HG03045 (cell line): Measurements from ENCODE around the gene AGPS.

Experiments used
- ATAC-seq: cut with Tn5 transposase; IDR thresholded peaks from one replicate; pipeline ENCODE4 v1.9.1; 2021; ENCODE audit warnings: mild to moderate bottlenecking, moderate library complexity; ENCODE audit not compliant: unreplicated experiment

The AGPS gene

GRCh38 chr2:177383935-177384334 is 8.6 kb upstream of the AGPS start:
- ATAC-seq, result no peak

DNA sequence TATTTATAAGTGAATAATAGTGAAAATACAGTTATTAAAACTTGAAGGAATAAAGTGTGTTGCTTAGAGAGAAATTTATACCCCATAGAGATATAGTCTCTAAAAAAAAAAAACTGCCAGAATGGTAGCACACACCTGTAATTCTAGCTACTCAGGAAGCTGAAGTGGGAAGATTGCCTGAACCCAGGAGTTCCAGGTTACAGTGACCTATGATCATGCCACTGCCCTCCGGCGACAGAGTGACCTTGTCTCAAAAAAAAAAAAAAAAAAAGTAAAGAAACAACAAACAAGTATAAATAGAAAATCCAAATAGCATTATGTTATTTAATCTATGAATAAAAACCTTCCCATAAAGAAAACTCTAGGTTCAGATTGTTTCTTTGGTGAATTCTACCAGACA is 7.4 kb upstream of the AGPS start:
- ATAC-seq, result no peak

- no peak for ATAC-seq
These were observed 676 bp upstream of the AGPS start for GRCh38 chr2:177391822-177392372.

- no peak for ATAC-seq
These were observed 706 bp downstream of the AGPS start for GRCh38 chr2:177393203-177393755.

DNA sequence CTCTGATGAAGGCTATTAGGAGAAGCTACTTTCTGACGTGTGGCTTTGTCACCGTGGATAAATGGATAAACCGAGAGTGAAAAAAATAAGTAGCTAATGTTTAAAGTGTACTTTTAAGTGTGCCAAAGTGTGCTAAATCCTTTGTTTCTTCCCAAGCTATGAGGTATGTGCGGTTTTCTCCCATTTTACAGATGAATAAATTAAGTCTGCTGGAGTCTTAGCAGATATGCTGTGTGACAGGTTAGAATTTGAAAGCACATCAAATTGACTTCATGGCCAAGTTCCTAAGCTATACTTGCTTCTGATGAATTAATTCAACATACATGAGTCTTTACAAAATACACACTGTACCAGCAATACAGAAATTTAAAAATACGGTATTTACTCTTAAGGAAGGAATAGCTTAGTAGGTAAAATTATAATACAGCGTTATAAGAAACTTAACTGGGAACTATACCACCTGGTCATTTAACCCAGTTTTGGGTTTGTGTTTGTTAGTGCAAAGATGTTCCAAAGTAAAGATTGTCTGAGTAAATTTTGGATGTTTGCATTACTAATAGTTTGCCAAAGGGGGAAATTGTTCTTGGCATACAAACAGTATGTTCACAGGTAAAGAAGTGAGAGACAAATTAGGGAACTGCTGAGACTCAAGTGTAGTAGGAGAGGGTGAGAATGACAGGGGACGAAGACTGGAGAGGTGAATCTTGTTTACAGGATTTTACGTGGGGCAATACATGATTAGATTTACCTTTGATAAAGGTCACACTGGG is 1.4 kb downstream of the AGPS start:
- no peak for ATAC-seq

DNA sequence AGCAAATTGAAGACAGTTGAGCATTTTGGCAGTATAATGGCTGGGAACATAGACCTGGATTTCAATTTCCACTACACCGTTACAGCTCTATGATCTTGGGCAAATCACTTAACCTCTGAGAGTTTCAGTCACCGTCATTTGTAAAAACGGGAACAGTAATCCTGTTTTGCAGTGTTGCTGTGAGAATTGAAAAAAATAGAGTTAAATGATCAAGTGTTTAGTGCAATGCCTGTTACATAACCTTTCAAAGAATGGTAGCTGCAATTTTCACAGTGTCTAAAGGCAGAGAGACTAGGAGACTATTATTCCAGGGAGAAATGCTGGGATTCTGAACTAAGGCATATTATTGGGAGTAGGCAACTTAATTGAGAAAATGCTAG is 2.0 kb downstream of the AGPS start:
- ATAC-seq, result no peak

GRCh38 chr2:177395351-177396065 is 2.9 kb downstream of the AGPS start:
- ATAC-seq, result no peak

DNA sequence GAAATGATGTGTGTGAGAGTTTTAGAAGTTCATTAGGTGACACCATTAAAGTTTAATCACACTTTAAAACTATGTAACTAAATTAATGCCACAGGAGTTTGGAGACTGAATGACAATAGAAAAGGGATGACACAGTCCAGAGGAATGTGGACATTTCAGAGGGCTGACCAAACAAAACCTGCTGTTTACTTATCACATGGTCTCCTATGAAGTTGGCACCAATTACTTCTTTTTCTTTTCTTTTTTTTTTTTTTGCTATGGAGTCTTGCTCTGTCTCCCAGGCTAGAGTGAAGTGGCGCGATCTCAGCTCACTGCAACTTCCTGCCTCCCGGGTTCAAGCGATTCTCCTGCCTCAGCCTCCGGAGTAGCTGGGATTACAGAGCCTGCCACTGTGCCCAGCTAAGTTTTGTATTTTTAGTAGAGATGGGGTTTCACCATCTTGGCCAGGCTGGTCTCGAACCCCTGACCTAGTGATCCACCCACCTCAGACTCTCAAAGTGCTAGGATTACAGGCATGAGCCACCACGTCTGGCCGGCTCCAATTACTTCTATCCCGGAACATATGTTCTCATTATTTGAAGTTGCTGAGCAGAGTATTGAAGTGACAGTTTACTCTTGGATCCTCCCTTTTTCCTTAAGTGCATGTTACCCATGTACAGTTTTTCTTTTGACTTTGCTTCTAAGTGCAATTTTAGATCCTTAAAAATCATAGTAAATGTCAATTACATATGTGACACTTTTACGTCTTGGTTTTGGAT is 4.3 kb downstream of the AGPS start:
- no peak for ATAC-seq

DNA sequence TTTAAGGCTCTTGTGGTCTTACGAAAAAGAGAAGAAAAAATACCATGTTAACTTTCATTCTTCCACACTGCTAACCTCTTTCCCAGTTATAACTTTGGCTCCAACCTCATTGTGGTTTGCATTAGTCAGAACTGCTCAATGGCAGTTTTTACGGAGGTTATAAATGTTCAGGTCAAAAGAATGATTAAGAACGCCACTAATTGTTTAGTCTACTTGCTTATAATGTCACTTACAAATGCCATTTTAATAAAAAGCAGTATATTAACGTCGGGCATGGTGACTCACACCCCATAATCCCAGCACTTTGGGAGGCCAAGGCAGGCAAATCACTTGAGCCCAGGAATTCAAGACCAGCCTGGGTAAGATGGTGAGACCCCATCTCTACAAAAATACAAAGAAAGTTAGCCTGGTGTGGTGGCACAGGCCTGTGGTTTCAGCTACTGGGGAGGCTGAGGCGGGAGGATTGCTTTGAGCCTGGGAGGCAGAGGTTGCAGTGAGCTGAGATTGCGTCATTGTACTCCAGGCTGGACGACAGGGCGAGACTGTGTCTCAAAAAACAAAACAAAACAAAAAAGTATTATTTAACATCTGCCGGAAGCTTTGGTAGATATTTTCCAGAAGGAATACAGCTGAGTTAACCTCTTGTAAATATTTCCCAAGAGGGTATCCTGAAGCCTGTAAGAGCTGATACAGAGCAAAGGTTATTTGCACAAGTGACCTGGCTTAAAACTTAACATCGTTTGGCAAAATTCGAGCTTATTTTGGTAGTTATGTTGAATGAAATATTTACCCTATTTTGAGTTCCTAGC is 5.1 kb downstream of the AGPS start:
- no peak for ATAC-seq

GRCh38 chr2:177398290-177398683 is 5.7 kb downstream of the AGPS start:
- no peak for ATAC-seq

DNA sequence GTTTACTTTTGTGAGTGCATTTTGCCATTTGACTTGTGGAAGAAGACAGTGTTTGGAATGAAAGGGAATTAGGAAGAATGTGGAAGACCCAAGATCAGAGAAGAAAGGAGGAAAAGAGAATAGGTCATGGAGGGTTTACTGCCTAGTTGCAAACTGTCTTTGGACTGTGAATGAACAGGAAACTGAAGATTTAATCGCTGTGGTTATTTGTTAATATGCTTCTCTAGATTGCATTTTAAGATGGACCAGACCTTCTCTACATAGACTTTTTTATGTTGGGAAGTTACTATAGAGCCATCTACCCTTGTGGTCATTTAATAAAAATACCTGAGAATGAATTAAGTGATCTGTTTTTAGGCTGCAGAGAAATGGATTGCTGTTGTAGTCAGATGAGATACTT is 6.2 kb downstream of the AGPS start:
- ATAC-seq, result no peak

- ATAC-seq, result no peak
These were observed 6.8 kb downstream of the AGPS start for GRCh38 chr2:177399376-177399775.

- ATAC-seq, result no peak
These were observed 7.9 kb downstream of the AGPS start for GRCh38 chr2:177400337-177400923.

GRCh38 chr2:177402096-177402495 is 9.5 kb downstream of the AGPS start:
- ATAC-seq, result no peak

DNA sequence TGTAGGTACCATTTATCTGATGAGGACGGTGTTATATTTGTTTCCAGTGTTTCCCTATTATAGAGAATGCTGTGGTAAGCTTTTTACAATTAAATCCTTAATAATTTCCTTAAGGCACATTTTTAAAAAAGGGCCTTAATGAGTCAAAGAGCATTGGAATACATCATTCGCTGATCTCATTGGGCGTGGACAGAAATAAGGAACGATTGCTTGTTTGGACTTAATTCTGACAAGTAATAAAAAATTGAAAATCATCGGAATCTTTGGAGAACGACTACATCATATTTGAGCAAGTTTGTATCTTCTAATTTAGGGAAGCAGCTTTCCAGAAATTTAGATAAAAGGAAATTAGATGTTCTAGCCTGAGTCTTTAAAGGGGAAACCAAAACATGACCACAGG is 11.3 kb downstream of the AGPS start:
- ATAC-seq, result no peak

- no peak for ATAC-seq
These were observed 11.7 kb downstream of the AGPS start for GRCh38 chr2:177404243-177404642.

GRCh38 chr2:177405029-177405692 is 12.6 kb downstream of the AGPS start:
- no peak for ATAC-seq

- ATAC-seq, result no peak
These were observed 13.6 kb downstream of the AGPS start for GRCh38 chr2:177406182-177406581.

DNA sequence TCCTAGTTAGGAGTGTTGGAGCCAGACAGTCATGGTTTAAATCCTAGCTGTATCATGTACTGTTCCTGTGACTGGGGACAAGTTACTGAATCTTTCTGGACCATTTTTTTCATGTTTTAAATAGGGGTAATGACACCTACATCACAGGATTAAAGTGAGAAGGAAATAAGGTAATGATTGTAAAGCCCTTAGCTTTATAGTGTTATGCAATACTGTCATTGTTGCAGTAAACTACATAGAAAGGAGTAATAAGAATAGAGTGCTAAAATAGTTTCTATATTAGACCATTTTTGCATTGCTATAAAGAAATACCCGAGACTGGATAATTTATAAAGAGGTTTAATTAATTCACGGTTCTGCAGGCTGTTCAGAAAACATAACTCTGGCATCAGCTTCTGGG is 14.5 kb downstream of the AGPS start:
- no peak for ATAC-seq
